RPMI7951 (cell line): ENCODE measurements around the gene PNPO. TPM values are rescaled to one million over a fixed set of nuclear protein-coding genes. Genes with fewer than 3 reads are reported as not detected.

Source experiments
- DNase-seq: peaks from one replicate; pipeline ENCODE4 v3.0.0-alpha.2; 2012; ENCODE audit warnings: low read depth
- total RNA-seq: library from RNA; depleted of rRNA; stranded (reverse); fragments of >200 nt; shearing (Covaris generic); gene quantifications from 2 replicates; pipeline ENCODE4 v1.2.3, GENCODE V29; 2014; rRNA removed

The PNPO gene
- total RNA-seq, 1 experiment from 2014 or later = 20.7 TPM

- no peak for DNase-seq
These were observed 56.2 kb downstream of the PNPO start for GRCh38 chr17:47997586-47997985.

DNA sequence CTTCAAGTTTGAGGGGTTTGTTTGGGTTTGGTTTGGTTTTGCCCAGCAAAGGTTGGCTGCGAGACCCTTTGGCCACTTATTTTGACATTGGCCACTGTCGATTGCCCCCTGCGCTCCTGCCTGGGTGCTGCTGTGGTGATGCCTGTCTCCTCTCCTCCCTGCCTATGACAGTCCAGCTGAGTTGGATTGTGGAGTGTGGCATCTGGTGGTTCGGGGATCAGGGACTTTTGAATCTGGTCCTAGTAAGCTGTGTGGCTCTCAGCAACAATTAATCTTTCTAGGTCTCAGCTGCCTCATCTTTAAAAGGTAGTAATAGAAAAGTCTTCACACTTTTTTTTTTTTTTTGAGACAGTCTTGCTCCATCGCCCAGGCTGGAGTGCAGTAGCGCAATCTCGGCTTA is 56.7 kb downstream of the PNPO start:
- no peak for DNase-seq

Other genes with a start within 250 kb of the PNPO start
- gene TBKBP1, start 247.4 kb upstream of the PNPO start, total RNA-seq = 0.48 and 1.3 TPM in 2 replicates
- gene TBX21, start 208.3 kb upstream of the PNPO start, total RNA-seq = not detected in 2 replicates
- 2.6 and 3.4 TPM in 2 replicates for gene OSBPL7, start 119.8 kb upstream of the PNPO start, total RNA-seq
- gene MRPL10, start 110.0 kb upstream of the PNPO start, total RNA-seq = 30.4 and 35.8 TPM in 2 replicates
- 0.10 TPM in 1 of 2 replicates, not detected in the other for gene LRRC46, start 109.9 kb upstream of the PNPO start, total RNA-seq
- 17.8 and 18.4 TPM in 2 replicates for gene SCRN2, start 100.3 kb upstream of the PNPO start, total RNA-seq
- not detected in 2 replicates for gene SP6, start 90.4 kb upstream of the PNPO start, total RNA-seq
- gene SP2, start 45.3 kb upstream of the PNPO start, total RNA-seq = 0.98 and 1.6 TPM in 2 replicates
- gene PRR15L, start 16.3 kb downstream of the PNPO start, total RNA-seq = not detected in 2 replicates
- 41.6 and 44.0 TPM in 2 replicates for gene CDK5RAP3, start 29.5 kb downstream of the PNPO start, total RNA-seq
- 40.3 and 41.7 TPM in 2 replicates for gene COPZ2, start 96.2 kb downstream of the PNPO start, total RNA-seq
- gene NFE2L1, start 106.8 kb downstream of the PNPO start, total RNA-seq = 28.4 and 35.2 TPM in 2 replicates
- 53.5 and 64.6 TPM in 2 replicates for gene CBX1, start 159.9 kb downstream of the PNPO start, total RNA-seq
- 6.4 and 10.4 TPM in 2 replicates for gene SNX11, start 166.2 kb downstream of the PNPO start, total RNA-seq